Body of pancreas (tissue), 4 donors: ENCODE data around the gene IL17B. TPM values are rescaled to one million over a fixed set of nuclear protein-coding genes. Genes with fewer than 3 reads are reported as not detected.

Experiments used
- ATAC-seq: fragments of 150-250 bp; one replicate; pipeline ENCODE4 v1.9.1; 2016
- DNase-seq, 4 donors: peaks; one replicate each; pipeline ENCODE4 v3.0.0-alpha.2; 2019
- H3K27ac ChIP-seq, 4 donors: fragments of 200-600 bp; sonication (generic); 1 replicate in 3 of 4; 2 replicates in 1 of 4; pipeline versions ENCODE4 v1.5.1 to v1.6.1; 2016 to 2019; ENCODE audit warnings: mild to moderate bottlenecking in 1 of 4, mixed read lengths in 1 of 4, moderate library complexity in 1 of 4
- H3K27me3 ChIP-seq, 2 donors: fragments of 200-600 bp; sonication (generic); one replicate each; pipeline ENCODE4 v1.6.0; 2016; ENCODE audit warnings: mild to moderate bottlenecking in 1 of 2
- H3K36me3 ChIP-seq, 2 donors: fragments of 200-600 bp; sonication (generic); replicated peaks in 1 of 2; 2 replicates each; pipeline ENCODE4 v1.5.1; 2016; ENCODE audit warnings: low read depth in 2 of 2; ENCODE audit not compliant: insufficient read depth in 1 of 2
- H3K4me1 ChIP-seq: fragments of 200-600 bp; sonication (generic); one replicate; pipeline ENCODE4 v1.6.0; 2016
- H3K4me3 ChIP-seq, 2 donors: fragments of 200-600 bp; sonication (generic); 1 replicate in 1 of 2; 2 replicates in 1 of 2; pipeline ENCODE4 v1.5.1; 2016 to 2019
- H3K9me3 ChIP-seq, 3 donors: fragments of 200-600 bp; sonication (generic); 1 replicate in 2 of 3; 2 replicates in 1 of 3; pipeline ENCODE4 v1.5.1; 2016
- POLR2A ChIP-seq, 3 donors: fragments of 450-650 bp; IDR thresholded peaks; one replicate each; pipeline ENCODE4 v1.6.1; 2016; ENCODE audit warnings: antibody characterized with exemption in 3 of 3, mild to moderate bottlenecking in 2 of 3
- WGBS, 2 donors: methylation state at CpG; one replicate each; pipeline ENCODE4 v1.1.5; 2017; 5-methylcytosine and 5-hydroxymethylcytosine counted together
- intact Hi-C: fragments of 100-400 bp; cut with DNase I; formaldehyde crosslinking; loops from one replicate; pipeline ENCODE4 v1.15.1; 2023
- total RNA-seq, 2 donors: library from RNA; depleted of rRNA; stranded (reverse); fragments of >200 nt; gene quantifications; one replicate each; pipeline ENCODE4 v1.1.0, GENCODE V29; 2016
- TF ChIP-seq, protein P1 (sequence below), 7 experiments: fragments of 450-650 bp in 4 of 7; fragments of 200-600 bp in 3 of 7; sonication (generic) in 3 of 7; IDR thresholded peaks; one replicate each; pipeline ENCODE4 v1.5.1; 2016 to 2019; ENCODE audit warnings: antibody characterized with exemption in 7 of 7

Gene IL17B
- total RNA-seq, 2 donors from 2014 or later: not detected

DNA sequence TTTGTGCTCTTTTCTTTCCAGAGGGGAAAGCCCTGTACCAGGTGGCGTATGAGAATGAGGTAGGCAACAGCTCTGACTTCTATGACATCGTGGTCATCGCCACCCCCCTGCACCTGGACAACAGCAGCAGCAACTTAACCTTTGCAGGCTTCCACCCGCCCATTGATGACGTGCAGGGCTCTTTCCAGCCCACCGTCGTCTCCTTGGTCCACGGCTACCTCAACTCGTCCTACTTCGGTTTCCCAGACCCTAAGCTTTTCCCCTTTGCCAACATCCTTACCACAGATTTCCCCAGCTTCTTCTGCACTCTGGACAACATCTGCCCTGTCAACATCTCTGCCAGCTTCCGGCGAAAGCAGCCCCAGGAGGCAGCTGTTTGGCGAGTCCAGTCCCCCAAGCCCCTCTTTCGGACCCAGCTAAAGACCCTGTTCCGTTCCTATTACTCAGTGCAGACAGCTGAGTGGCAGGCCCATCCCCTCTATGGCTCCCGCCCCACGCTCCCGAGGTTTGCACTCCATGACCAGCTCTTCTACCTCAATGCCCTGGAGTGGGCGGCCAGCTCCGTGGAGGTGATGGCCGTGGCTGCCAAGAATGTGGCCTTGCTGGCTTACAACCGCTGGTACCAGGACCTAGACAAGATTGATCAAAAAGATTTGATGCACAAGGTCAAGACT lies 11.0 kb downstream of the IL17B start:
- intact Hi-C loops: no loop called here
- TF ChIP-seq, protein P1, sequence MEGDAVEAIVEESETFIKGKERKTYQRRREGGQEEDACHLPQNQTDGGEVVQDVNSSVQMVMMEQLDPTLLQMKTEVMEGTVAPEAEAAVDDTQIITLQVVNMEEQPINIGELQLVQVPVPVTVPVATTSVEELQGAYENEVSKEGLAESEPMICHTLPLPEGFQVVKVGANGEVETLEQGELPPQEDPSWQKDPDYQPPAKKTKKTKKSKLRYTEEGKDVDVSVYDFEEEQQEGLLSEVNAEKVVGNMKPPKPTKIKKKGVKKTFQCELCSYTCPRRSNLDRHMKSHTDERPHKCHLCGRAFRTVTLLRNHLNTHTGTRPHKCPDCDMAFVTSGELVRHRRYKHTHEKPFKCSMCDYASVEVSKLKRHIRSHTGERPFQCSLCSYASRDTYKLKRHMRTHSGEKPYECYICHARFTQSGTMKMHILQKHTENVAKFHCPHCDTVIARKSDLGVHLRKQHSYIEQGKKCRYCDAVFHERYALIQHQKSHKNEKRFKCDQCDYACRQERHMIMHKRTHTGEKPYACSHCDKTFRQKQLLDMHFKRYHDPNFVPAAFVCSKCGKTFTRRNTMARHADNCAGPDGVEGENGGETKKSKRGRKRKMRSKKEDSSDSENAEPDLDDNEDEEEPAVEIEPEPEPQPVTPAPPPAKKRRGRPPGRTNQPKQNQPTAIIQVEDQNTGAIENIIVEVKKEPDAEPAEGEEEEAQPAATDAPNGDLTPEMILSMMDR (IDR thresholded peaks at IDR 0.05): no peak
- no peak for TF ChIP-seq POLR2A (IDR thresholded peaks at IDR 0.05)
- no peak overlapping the region for H3K4me3 ChIP-seq
- H3K36me3 ChIP-seq: no peaks in the 10 kb centered on the region
- peaks cover 18% of the 10 kb centered on the region for H3K4me1 ChIP-seq
- no peaks in the 10 kb centered on the region for H3K27me3 ChIP-seq
- DNase-seq (no peak), ATAC-seq (no peak)
- H3K9me3 ChIP-seq: no peaks in the 10 kb centered on the region
- no peak overlapping the region for H3K27ac ChIP-seq
- WGBS, 2 donors: 75 to 77% methylated on average over 16 to 22 of the region's 22 CpGs

DNA sequence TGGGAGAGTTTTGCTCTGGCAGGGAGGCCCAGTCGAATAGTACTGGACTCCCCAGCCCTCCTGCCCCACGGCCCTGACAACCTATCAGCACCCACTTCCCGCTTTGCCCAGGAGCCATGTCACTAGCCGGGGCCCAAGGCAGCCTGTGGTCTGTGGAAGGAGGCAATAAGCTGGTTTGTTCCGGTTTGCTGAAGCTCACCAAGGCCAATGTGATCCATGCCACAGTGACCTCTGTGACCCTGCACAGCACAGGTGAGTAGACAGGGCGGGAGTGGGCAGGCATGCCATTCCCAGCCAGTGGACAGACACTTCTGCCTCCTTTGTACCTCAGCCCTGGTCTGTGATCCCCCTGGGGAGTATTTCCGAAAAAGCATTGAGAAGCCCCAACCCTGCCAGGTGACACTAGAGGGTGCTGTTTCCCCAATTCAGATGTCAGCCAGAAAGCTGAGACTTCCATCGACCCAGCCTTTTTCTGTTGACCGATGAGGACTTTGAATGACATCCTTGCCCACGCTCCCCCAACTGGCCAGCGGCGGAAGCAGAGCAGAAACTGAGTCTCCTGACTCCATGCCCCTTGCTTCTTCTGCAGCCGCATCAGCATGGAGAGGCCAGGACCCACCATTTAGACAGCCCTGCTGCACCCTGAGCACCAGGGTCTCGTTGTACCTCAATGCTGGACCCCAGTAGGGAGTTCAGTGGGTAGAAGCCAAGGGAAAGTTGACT lies 11.7 kb downstream of the IL17B start:
- no peak overlapping the region for H3K27ac ChIP-seq
- ATAC-seq: peak; percentile 69
- intact Hi-C loops: no loop called here
- TF ChIP-seq, protein P1 (IDR thresholded peaks at IDR 0.05): peak; percentile 54 to 72 (median 66)
- TF ChIP-seq POLR2A (IDR thresholded peaks at IDR 0.05): no peak
- DNase-seq: peak; percentile 58 to 68 (median 61)
- 30 to 63% methylated on average over 4 to 14 of the region's 14 CpGs for WGBS, 2 donors
- no peaks in the 10 kb centered on the region for H3K36me3 ChIP-seq
- H3K27me3 ChIP-seq: no peaks in the 10 kb centered on the region
- no peak overlapping the region for H3K4me3 ChIP-seq
- H3K9me3 ChIP-seq: no peaks in the 10 kb centered on the region
- H3K4me1 ChIP-seq: peaks cover 18% of the 10 kb centered on the region

DNA sequence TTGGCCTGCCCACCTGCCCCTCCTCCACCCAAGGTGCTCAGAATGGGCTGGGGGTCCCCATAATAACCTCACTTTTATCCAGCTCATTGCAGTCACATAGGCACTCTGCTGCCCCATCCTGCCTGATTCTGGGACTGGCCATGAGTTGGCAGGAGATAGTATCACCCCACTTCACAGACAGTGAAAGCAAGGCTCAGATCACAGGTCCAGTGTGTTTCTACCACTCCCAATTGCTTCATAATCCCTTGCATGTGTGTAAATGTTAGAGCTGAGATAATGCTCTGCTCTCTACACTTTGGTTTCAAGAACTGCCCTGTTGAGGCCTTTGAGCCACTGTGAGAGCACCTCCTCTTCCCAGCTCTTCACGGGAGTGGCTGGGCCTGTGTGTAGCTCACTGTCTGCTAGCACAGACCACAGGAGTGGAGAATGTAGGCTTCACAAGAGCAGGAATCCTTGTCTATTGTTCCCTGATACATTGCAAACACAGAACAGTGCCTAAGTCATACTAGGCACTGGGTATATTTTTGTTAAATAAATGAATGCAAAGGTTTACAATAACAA lies 12.8 kb downstream of the IL17B start:
- Histone ChIP-seq H3K4me3 (no peak overlapping the region), H3K27ac (no peak overlapping the region), H3K4me1 (peaks cover 11% of the 10 kb centered on the region), H3K36me3 (no peaks in the 10 kb centered on the region), H3K27me3 (no peaks in the 10 kb centered on the region), H3K9me3 (no peaks in the 10 kb centered on the region)
- DNase-seq: no peak
- 73 to 100% methylated on average over 1 of the region's 1 CpG for WGBS, 2 donors
- no peak for ATAC-seq
- intact Hi-C loops: no loop called here
- no peak for TF ChIP-seq POLR2A (IDR thresholded peaks at IDR 0.05)

DNA sequence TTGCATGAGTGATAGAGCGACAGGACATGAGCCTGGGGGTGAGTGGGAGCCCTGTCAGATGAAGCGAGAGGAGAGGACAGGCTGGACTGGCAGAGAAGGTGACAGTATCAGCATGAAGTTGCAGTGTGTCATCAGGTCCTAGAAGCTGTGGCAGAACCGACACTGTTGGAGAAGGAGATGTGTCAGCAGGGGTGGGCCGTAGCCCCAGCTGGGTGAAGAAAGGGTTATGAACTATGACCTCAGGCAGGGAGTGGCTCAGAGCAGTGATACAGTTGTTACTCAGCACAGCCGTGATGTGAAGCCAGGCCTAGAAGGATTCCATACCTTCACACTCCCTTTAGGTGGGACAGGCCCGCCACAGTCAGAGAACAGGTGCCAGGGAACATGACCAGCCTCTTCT lies 13.7 kb downstream of the IL17B start:
- Histone ChIP-seq H3K27me3 (no peaks in the 10 kb centered on the region), H3K9me3 (no peaks in the 10 kb centered on the region), H3K4me1 (peaks cover 5% of the 10 kb centered on the region), H3K36me3 (no peaks in the 10 kb centered on the region), H3K4me3 (no peak overlapping the region), H3K27ac (no peak overlapping the region)
- intact Hi-C loops: no loop called here
- DNase-seq: no peak
- 84 to 92% methylated on average over 6 of the region's 6 CpGs for WGBS, 2 donors
- ATAC-seq: no peak
- no peak for TF ChIP-seq POLR2A (IDR thresholded peaks at IDR 0.05)
- TF ChIP-seq, protein P1 (IDR thresholded peaks at IDR 0.05): no peak

DNA sequence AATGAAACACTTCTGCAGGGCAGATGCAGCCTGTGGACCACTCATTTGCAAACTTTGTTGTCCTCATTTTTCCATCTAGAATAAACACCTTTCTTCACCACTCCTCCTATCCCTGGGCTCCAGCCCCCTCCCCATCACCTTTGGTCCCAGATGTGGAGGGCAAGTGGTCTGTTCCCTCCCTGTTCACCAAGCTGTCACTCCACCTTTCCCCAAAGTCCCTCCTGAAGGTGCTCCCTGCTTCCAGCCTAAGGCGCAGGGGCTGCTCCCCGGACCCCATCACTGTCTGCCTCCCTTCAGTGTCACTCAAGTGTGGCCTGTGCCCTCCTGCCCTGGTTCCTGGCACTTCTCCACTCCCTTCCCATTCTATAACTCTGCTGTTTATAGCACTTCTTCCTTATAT lies 14.4 kb downstream of the IL17B start:
- no peak for ATAC-seq
- Histone ChIP-seq H3K4me3 (no peak overlapping the region), H3K27ac (no peak overlapping the region), H3K27me3 (no peaks in the 10 kb centered on the region), H3K4me1 (peaks cover 5% of the 10 kb centered on the region), H3K36me3 (no peaks in the 10 kb centered on the region), H3K9me3 (no peaks in the 10 kb centered on the region)
- no peak for DNase-seq
- whole genome bisulfite sequencing, 2 donors: 88 to 95% methylated on average over 2 of the region's 2 CpGs
- intact Hi-C loops: no loop called here
- no peak for TF ChIP-seq POLR2A (IDR thresholded peaks at IDR 0.05)
- TF ChIP-seq, protein P1 (IDR thresholded peaks at IDR 0.05): no peak
